Measurements from ENCODE around the gene NPR1. TPM values are rescaled to one million over a fixed set of nuclear protein-coding genes. Genes with fewer than 3 reads are reported as not detected.

The NPR1 gene
- total and polyA plus RNA-seq, 2 of the 13 experiments (the other 11 are each of a cell fraction or from before 2014, with no cell fraction given), result not detected

DNA sequence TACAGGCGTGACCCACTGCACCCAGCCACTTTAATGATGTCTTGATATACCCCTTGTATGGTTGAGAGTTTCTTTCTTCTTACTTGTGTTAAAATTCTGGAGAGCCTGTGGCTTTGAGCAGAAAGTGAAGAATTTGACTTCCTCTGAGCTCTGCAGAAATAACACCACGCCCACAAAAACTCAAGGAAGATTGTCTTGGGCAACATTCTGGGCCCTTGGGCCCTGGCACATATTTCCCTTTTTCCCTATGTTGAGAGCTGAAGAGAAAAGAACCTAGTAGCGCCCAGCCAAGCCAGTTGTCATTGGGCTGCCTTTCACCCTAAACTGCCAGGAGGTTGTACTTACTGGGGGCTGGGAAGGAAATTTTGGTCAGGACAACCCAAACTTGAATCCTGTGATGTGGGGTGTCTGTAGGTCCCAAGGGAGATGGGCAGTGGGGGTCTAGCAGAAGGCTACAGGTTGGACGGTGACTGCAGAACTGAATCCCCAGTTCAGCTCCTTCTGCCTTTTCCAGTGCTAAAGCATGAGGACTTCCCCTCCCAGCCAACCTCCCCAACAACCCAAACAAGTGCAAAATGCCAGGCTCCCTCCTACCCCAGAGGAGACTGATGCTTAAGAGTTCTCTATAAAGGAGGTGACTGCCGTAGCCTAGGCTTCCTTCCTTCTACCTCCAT lies 31.7 kb upstream of the NPR1 start (continued):
- TF ChIP-seq ARID5B (CRISPR knock-in tag; IDR thresholded peaks at IDR 0.05), result no peak
- TF ChIP-seq IRF9 (CRISPR knock-in tag; IDR thresholded peaks at IDR 0.05; ENCODE audit: borderline replicate concordance), result no peak
- no peak for TF ChIP-seq AGO1 (IDR thresholded peaks at IDR 0.05; ENCODE audit: low read depth, low read length, poor library complexity, severe bottlenecking)
- TF ChIP-seq KLF11 (CRISPR knock-in tag; IDR thresholded peaks at IDR 0.05), result no peak
- TF ChIP-seq NKX3-1 (CRISPR knock-in tag; IDR thresholded peaks at IDR 0.05), result no peak
- no peak for TF ChIP-seq ZNF580 (CRISPR knock-in tag; IDR thresholded peaks at IDR 0.05; ENCODE audit: borderline replicate concordance, low read depth)
- no peak for TF ChIP-seq ZNF205 (CRISPR knock-in tag; IDR thresholded peaks at IDR 0.05)
- TF ChIP-seq, protein P1, sequence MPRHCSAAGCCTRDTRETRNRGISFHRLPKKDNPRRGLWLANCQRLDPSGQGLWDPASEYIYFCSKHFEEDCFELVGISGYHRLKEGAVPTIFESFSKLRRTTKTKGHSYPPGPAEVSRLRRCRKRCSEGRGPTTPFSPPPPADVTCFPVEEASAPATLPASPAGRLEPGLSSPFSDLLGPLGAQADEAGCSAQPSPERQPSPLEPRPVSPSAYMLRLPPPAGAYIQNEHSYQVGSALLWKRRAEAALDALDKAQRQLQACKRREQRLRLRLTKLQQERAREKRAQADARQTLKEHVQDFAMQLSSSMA (CRISPR knock-in tag; IDR thresholded peaks at IDR 0.05), result no peak
- TF ChIP-seq, protein P2, sequence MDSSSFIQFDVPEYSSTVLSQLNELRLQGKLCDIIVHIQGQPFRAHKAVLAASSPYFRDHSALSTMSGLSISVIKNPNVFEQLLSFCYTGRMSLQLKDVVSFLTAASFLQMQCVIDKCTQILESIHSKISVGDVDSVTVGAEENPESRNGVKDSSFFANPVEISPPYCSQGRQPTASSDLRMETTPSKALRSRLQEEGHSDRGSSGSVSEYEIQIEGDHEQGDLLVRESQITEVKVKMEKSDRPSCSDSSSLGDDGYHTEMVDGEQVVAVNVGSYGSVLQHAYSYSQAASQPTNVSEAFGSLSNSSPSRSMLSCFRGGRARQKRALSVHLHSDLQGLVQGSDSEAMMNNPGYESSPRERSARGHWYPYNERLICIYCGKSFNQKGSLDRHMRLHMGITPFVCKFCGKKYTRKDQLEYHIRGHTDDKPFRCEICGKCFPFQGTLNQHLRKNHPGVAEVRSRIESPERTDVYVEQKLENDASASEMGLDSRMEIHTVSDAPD (CRISPR knock-in tag; IDR thresholded peaks at IDR 0.05), result no peak

Measured in HepG2 (cell line).